C4-2B (cell line): ENCODE data around the gene SLIT3.

Experiments used
- CTCF ChIP-seq: fragments of 450-650 bp; conservative IDR thresholded peaks from 2 replicates; pipeline ENCODE4 v1.5.1; 2017; ENCODE audit warnings: mild to moderate bottlenecking
- ZFX ChIP-seq: fragments of 450-650 bp; IDR thresholded peaks from 2 replicates; pipeline ENCODE4 v1.6.1; 2017

DNA sequence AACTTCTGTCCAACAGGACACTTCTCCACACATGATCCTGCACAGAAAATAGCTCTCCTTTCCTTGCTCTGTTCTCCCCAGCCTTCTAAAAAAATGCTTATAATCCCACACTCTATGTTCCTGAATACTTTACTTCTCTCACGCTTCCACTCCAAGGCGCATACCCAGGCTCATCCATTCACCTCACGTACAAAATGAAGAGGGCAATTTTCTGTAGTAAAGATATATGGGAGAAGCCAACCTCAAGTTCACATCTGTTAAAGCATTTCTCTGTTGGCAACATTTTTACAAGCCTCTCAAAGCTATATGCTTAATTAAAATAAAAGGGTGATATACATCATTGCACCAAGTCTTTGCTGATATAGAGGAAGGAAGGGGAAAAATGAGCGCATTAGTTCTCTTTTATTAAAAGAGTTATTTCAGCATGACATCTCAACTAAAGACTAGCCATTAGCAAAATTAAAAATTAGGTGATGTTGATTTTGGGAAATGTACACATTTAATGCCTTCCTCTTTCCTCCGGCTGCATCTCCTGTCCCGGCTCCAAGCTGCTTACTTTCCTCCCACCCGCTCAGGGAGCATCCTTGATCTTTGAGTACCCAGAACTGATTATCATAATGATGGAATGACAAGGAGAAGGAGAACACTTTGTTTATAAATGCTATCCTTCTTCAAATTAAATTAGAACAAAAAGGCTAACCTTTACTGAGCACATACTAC, 379.6 kb downstream of the SLIT3 start:
- no peak for TF ChIP-seq CTCF
- no peak for TF ChIP-seq ZFX
